ENCODE results near the gene EIF3B.
"Not testable (repeated sequence)": the region's sequence is repeated elsewhere in the genome, so short reads cannot be mapped to it uniquely, and the experiment has no call there.

The EIF3B gene

GRCh38 chr7:2350055-2350454 is 4.6 kb upstream of the EIF3B start:
- no peak for DNase-seq

GRCh38 chr7:2350861-2351260 is 3.8 kb upstream of the EIF3B start:
- DNase-seq, result no peak

GRCh38 chr7:2353113-2353935 is 1.3 kb upstream of the EIF3B start:
- DNase-seq, result no peak

- no peak for DNase-seq
These were observed 766 bp upstream of the EIF3B start for GRCh38 chr7:2353936-2354185.

GRCh38 chr7:2354939-2355704 is 495 bp downstream of the EIF3B start:
- DNase-seq, result peak; percentile 73

GRCh38 chr7:2355705-2356008 is 1.0 kb downstream of the EIF3B start:
- no peak for DNase-seq

GRCh38 chr7:2357165-2357564 is 2.5 kb downstream of the EIF3B start:
- no peak for DNase-seq

- no peak for DNase-seq
These were observed 2.9 kb downstream of the EIF3B start for GRCh38 chr7:2357571-2357970.

GRCh38 chr7:2358968-2359527 is 4.4 kb downstream of the EIF3B start:
- DNase-seq, result no peak

GRCh38 chr7:2359610-2360009 is 5.0 kb downstream of the EIF3B start:
- DNase-seq, result no peak

- no peak for DNase-seq
These were observed 6.2 kb downstream of the EIF3B start for GRCh38 chr7:2360796-2361195.

- DNase-seq, result no peak
These were observed 7.9 kb downstream of the EIF3B start for GRCh38 chr7:2362385-2363088.

GRCh38 chr7:2369139-2369538 is 14.5 kb downstream of the EIF3B start:
- no peak for DNase-seq

GRCh38 chr7:2371329-2371728 is 16.7 kb downstream of the EIF3B start:
- no peak for DNase-seq

- no peak for DNase-seq
These were observed 18.1 kb downstream of the EIF3B start for GRCh38 chr7:2372724-2373123.

- no peak for DNase-seq
These were observed 18.5 kb downstream of the EIF3B start for GRCh38 chr7:2373124-2373556.

- DNase-seq, result no peak
These were observed 19.0 kb downstream of the EIF3B start for GRCh38 chr7:2373646-2374045.

GRCh38 chr7:2374401-2374800 is 19.8 kb downstream of the EIF3B start:
- DNase-seq, result no peak

GRCh38 chr7:2374830-2375728 is 20.5 kb downstream of the EIF3B start:
- DNase-seq, result no peak

- DNase-seq, result no peak
These were observed 21.9 kb downstream of the EIF3B start for GRCh38 chr7:2376351-2377154.

- not testable (repeated sequence) for DNase-seq
These were observed 22.9 kb downstream of the EIF3B start for GRCh38 chr7:2377492-2377891.

- not testable (repeated sequence) for DNase-seq
These were observed 23.5 kb downstream of the EIF3B start for GRCh38 chr7:2378125-2378524.
